Smooth muscle cell (in vitro differentiated cells): ENCODE results near the gene DNAH9. TPM values are rescaled to one million over a fixed set of nuclear protein-coding genes. Genes with fewer than 3 reads are reported as not detected.
"Not testable (repeated sequence)": the region's sequence is repeated elsewhere in the genome, so short reads cannot be mapped to it uniquely, and the experiment has no call there.

ENCODE experiments used
- DNase-seq: peaks from one replicate; lab custom pipeline; 2025; ENCODE audit not compliant: unreplicated experiment; lab: John Stamatoyannopoulos, UW
- H2AFZ ChIP-seq: fragments of 200-600 bp; sonication (generic); 2 replicates; pipeline ENCODE4 v1.6.0; 2016; ENCODE audit warnings: antibody characterized with exemption, low read depth, mild to moderate bottlenecking
- H3F3A ChIP-seq: fragments of 200-600 bp; sonication (generic); 2 replicates; pipeline ENCODE4 v1.6.0; 2017; ENCODE audit warnings: antibody characterized with exemption, low read depth
- H3K27ac ChIP-seq: fragments of 200-600 bp; sonication (generic); 2 replicates; pipeline ENCODE4 v1.5.1; 2016; ENCODE audit warnings: low read depth, mild to moderate bottlenecking
- H3K27me3 ChIP-seq: fragments of 200-600 bp; sonication (generic); 2 replicates; pipeline ENCODE4 v1.6.1; 2016; ENCODE audit warnings: low read depth, mild to moderate bottlenecking
- H3K36me3 ChIP-seq: fragments of 200-600 bp; sonication (generic); 2 replicates; pipeline ENCODE4 v1.5.1; 2016; ENCODE audit warnings: low read depth
- H3K4me1 ChIP-seq: fragments of 200-600 bp; sonication (generic); 2 replicates; pipeline ENCODE4 v1.5.1; 2016; ENCODE audit warnings: low read depth
- H3K4me2 ChIP-seq: fragments of 200-600 bp; sonication (generic); 2 replicates; pipeline ENCODE4 v1.6.0; 2016; ENCODE audit warnings: mild to moderate bottlenecking
- H3K4me3 ChIP-seq: fragments of 200-600 bp; sonication (generic); 2 replicates; pipeline ENCODE4 v1.5.1; 2016; ENCODE audit warnings: mild to moderate bottlenecking
- H3K79me2 ChIP-seq: fragments of 200-600 bp; sonication (generic); 2 replicates; pipeline ENCODE4 v1.6.0; 2016; ENCODE audit warnings: low read depth, mild to moderate bottlenecking
- H3K9ac ChIP-seq: fragments of 200-600 bp; sonication (generic); 2 replicates; pipeline ENCODE4 v1.6.0; 2016; ENCODE audit warnings: low read depth
- H3K9me3 ChIP-seq: fragments of 200-600 bp; sonication (generic); replicated peaks from 2 replicates; pipeline ENCODE4 v1.5.1; 2016; ENCODE audit warnings: low read depth
- H4K20me1 ChIP-seq: fragments of 200-600 bp; sonication (generic); 2 replicates; pipeline ENCODE4 v1.6.0; 2016; ENCODE audit warnings: low read depth
- CTCF ChIP-seq: fragments of 200-600 bp; sonication (generic); IDR thresholded peaks from 2 replicates; pipeline ENCODE4 v1.5.1; 2017; ENCODE audit warnings: borderline replicate concordance, mild to moderate bottlenecking, antibody characterized with exemption; ENCODE audit not compliant: insufficient read depth, poor library complexity, severe bottlenecking
- WGBS: methylation state at CpG from one replicate; pipeline ENCODE4 v1.1.7; 2016; ENCODE audit warnings: low lambda C conversion rate; 5-methylcytosine and 5-hydroxymethylcytosine counted together
- polyA plus RNA-seq: library from polyadenylated mRNA; unstranded; fragments of >200 nt; fragmentation: Nextera tagmentation; extraction: Ambion mirVana; gene quantifications from 2 replicates; pipeline ENCODE4 v1.2.1, GENCODE V29; 2016
- total RNA-seq: library from RNA; depleted of rRNA; stranded (reverse); fragments of >200 nt; gene quantifications from 2 replicates; pipeline ENCODE4 v1.2.3, GENCODE V29; 2014

Gene DNAH9
- total and polyA plus RNA-seq, 2 experiments from 2014 or later, result 0.30 to 0.49 TPM

GRCh38 chr17:11969565-11969964, 371.3 kb downstream of the DNAH9 start:
- no peak overlapping the region for H2AFZ ChIP-seq
- H3K9ac ChIP-seq, result no peak overlapping the region
- 90% methylated on average over 2 of the region's 2 CpGs for WGBS

DNA sequence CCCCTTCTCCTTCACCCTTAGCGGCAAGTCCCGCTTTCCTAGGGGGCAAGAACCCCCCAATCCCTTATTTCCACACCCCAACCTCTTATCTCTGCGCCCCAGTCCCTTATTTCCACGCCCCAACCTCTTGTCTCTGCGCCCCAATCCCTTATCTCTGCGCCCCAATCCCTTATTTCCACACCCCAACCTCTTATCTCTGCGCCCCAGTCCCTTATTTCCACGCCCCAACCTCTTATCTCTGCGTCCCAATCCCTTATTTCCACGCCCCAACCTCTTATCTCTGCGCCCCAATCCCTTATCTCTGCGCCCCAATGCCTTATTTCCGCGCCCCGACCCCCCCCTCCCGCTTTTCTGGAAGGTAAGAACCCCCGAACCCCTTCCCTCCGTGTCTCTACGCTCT, 374.5 kb downstream of the DNAH9 start:
- H3K4me2 ChIP-seq, H3K4me3 ChIP-seq, H3K9ac ChIP-seq, H3K4me1 ChIP-seq, H3K9me3 ChIP-seq, H3K79me2 ChIP-seq, H3K27ac ChIP-seq, H3K36me3 ChIP-seq, H2AFZ ChIP-seq, H3F3A ChIP-seq, H3K27me3 ChIP-seq, DNase-seq, H4K20me1 ChIP-seq: not testable (repeated sequence)
- 89% methylated on average over 19 of the region's 19 CpGs for WGBS

More at GRCh38 chr17:11969565-11969964, 371.3 kb downstream of the DNAH9 start:
- no peaks in the 10 kb centered on the region for H3K79me2 ChIP-seq
- peaks cover 6% of the 10 kb centered on the region for H3K36me3 ChIP-seq
- no peak overlapping the region for H3K27ac ChIP-seq
- H3K9me3 ChIP-seq, result no peaks in the 10 kb centered on the region
- no peak for TF ChIP-seq CTCF
- no peak for DNase-seq
- no peaks in the 10 kb centered on the region for H4K20me1 ChIP-seq
- H3K4me3 ChIP-seq, result no peak overlapping the region
- no peaks in the 10 kb centered on the region for H3K27me3 ChIP-seq
- no peak overlapping the region for H3K4me2 ChIP-seq
- no peaks in the 10 kb centered on the region for H3F3A ChIP-seq
- H3K4me1 ChIP-seq, result no peaks in the 10 kb centered on the region

GRCh38 chr17:11979795-11980194, 381.5 kb downstream of the DNAH9 start:
- H3K4me3 ChIP-seq, result no peak overlapping the region
- no peak overlapping the region for H3K9ac ChIP-seq
- WGBS, result 97% methylated on average over 3 of the region's 3 CpGs
- peaks cover 6% of the 10 kb centered on the region for H3K36me3 ChIP-seq
- no peak overlapping the region for H3K4me2 ChIP-seq
- no peaks in the 10 kb centered on the region for H3K9me3 ChIP-seq
- no peaks in the 10 kb centered on the region for H4K20me1 ChIP-seq
- H3F3A ChIP-seq, result no peaks in the 10 kb centered on the region
- H2AFZ ChIP-seq, result no peak overlapping the region
- no peaks in the 10 kb centered on the region for H3K27me3 ChIP-seq
- H3K27ac ChIP-seq, result no peak overlapping the region
- no peaks in the 10 kb centered on the region for H3K79me2 ChIP-seq
- no peaks in the 10 kb centered on the region for H3K4me1 ChIP-seq
- DNase-seq, result no peak
- no peak for TF ChIP-seq CTCF

GRCh38 chr17:11980813-11981212, 382.5 kb downstream of the DNAH9 start:
- Histone ChIP-seq H3K36me3 (peaks cover 6% of the 10 kb centered on the region), H3F3A (no peaks in the 10 kb centered on the region), H3K9ac (no peak overlapping the region), H3K79me2 (no peaks in the 10 kb centered on the region), H2AFZ (no peak overlapping the region), H3K4me2 (no peak overlapping the region), H3K4me1 (no peaks in the 10 kb centered on the region), H3K27me3 (no peaks in the 10 kb centered on the region), H4K20me1 (no peaks in the 10 kb centered on the region), H3K27ac (no peak overlapping the region), H3K9me3 (no peaks in the 10 kb centered on the region), H3K4me3 (no peak overlapping the region)
- peak; percentile 26 for TF ChIP-seq CTCF
- 93% methylated on average over 2 of the region's 2 CpGs for WGBS
- DNase-seq, result no peak
